Amniotic epithelial cell (primary cell): ENCODE data around the gene FKBP1A.
A peak's percentile ranks its signal among the peaks of the same experiment; 100 is the strongest.

Experiments
- DNase-seq: peaks from one replicate; pipeline ENCODE4 v3.0.0-alpha.2; 2010; ENCODE audit warnings: low read depth

Gene FKBP1A

DNA sequence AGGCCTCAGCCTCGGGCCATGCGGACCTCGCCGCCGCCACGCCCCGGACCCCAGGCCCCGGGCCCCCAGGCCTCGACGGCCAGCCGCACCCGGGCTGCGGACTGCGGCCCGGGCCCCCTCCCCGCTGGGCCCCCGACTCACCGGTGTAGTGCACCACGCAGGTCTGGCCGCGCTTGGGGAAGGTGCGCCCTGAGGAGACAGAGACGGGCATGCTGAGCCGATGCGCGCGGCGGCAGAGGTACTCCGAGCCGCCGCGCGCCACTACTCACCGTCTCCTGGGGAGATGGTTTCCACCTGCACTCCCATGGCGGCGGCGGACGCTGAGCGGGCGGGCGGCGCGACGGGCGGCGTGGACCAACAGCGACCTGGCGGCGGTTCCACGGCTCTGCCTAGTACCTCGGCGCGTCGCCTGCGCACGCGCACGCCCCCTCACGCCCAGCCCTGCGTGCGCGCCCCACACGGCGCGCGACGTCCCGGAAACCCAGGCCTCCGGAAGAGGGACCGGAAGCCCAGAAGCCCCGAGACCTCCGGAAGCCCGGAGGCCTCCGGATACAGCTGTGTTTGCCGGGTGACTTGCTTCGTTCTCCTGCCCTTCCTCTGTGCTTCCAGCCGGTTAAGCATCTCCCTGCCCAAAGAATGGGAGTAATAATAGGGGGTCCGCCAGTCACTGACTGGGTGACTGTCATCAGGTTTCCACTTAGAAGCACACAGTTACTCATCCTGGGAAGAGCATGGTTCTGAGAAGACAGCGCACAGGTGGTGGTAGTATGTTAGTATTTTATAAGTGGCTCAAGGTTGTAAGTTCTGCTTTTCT lies at the start of gene FKBP1A:
Gene FKBP1A, minus strand, starts transcription at position 362 of the 814 bp plus-strand sequence. Its CDS starts 56 bp downstream, at position 306.
- peak; percentile 89 for DNase-seq

GRCh38 chr20:1442304-1442703 lies 49.5 kb upstream of the FKBP1A start:
- DNase-seq = no peak

DNA sequence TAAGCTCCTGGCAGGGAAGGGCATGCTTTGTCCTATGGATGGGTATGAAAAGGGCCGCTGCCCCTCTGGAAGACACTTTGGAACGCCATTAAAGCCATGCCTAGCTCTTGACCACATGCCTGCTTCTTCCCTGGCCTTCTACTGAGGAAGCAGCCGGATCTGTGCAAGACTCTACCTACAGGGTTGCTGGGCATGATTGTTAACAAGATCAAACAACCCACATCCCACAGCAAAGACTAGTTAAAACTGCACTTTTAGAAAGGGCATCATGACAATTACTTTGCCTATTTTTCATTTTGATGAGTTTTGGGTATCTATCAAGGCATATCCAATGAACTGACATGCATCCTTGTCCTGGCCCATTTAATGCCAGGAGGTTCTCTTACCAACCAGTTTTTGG lies 48.3 kb upstream of the FKBP1A start:
- no peak for DNase-seq

GRCh38 chr20:1440024-1440423 lies 47.2 kb upstream of the FKBP1A start:
- DNase-seq = peak; percentile 18

DNA sequence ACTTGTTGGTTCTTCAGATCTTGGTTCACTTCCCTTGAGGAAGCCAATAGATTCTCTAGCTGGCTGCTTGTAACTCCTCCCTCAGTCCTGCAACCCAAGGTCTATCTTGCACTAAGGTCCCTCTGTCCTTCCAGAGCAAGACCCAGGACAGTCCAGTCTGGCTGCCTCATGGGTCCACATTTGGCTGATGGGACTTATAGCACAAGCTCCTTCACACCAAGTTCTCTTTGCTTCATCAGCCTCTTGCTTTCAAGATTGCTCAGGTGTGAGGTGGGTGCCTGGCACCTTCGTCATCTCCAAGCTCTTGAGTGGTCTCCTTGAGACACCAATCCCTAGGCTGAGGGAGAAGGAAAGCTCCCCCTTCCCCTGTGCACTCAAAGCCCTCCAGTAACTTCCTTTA lies 45.5 kb upstream of the FKBP1A start:
- DNase-seq = no peak

- DNase-seq = peak; percentile 78
Measured at GRCh38 chr20:1437235-1437904, 44.5 kb upstream of the FKBP1A start.

GRCh38 chr20:1436263-1436662 lies 43.4 kb upstream of the FKBP1A start:
- DNase-seq = no peak

GRCh38 chr20:1435337-1435699 lies 42.5 kb upstream of the FKBP1A start:
- DNase-seq = no peak

DNA sequence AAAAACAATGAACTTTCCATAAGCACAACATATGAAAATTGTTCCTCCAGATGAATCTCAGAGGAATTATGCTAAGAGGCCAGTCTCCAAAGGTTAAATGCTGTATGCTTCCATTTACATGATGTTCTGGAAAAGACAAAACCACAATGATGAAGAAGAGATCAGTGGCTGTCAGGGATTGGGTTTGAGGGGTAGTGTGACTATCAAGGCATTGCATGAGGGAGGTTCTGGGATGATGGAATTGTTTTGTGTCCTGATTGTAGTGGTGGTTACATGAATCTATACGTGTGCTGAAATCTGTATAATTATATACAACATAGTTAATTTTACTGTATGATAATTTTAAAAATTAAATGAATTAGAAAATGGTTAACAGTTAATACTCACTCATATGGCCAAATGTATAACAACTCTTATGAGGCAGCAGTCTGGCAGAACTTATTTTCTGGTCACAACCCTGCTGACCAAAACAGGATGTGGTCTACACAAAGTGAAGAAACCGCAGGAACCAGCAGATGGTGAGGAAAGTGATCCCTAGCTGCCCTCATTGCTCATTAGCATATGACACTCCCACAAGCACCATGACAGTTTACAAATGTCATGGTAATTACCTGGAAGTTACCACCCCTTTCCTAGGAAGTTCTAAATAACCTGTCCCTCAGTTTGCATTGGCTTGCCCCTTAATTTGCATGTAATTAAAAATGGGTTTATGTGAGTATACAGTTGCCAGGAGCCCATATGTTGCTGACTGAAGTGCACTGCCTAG lies 41.9 kb upstream of the FKBP1A start:
- peak; percentile 96 for DNase-seq

DNA sequence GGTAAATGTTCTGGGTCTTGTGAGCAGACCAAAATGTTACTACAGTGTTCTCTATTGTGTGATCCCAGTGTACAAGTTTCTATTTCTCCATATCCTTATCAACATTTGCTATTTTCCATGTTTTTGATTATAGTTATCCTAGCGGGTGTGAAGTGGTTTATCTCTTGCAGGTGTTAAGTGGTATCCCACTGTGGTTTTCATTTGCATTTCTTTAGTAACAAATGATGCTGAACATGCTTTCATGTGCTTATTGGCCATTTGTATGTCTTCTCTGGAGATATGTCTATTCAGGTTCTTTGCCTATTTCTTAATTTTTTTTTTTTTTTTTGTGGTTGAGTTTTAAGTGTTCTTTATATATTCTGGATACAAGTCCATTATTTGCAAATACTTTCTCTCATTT lies 38.3 kb upstream of the FKBP1A start:
- DNase-seq = no peak

GRCh38 chr20:1430004-1430451 lies 37.2 kb upstream of the FKBP1A start:
- DNase-seq = peak; percentile 98

DNA sequence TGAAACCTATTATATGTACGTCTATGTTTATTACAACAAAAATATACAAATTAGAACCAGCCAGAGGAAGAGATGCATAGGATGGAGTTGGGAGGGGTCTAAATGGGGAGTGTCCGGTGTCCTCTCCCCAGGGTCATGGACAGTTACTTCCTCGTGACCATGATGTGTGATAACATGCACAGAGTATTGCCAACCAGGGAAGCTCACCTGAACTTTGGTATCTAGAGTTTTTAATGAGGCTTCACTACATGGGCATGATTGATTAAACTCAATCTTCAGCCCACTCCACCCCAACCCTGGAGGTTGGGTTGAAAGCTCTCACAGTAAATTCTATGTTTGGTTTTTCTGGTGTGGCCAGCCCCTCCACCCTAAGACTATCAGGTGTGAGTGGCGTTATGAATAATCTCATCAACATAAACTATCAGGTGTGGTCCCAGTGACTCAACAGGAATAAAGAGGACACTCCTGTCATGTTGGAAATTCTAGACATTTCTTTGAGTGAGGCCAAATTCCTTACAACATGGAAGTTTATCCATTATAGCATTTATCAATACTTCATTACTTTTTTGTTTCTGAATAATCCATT lies 36.4 kb upstream of the FKBP1A start:
- no peak for DNase-seq

GRCh38 chr20:1427457-1428054 lies 34.7 kb upstream of the FKBP1A start:
- peak; percentile 59 for DNase-seq

DNA sequence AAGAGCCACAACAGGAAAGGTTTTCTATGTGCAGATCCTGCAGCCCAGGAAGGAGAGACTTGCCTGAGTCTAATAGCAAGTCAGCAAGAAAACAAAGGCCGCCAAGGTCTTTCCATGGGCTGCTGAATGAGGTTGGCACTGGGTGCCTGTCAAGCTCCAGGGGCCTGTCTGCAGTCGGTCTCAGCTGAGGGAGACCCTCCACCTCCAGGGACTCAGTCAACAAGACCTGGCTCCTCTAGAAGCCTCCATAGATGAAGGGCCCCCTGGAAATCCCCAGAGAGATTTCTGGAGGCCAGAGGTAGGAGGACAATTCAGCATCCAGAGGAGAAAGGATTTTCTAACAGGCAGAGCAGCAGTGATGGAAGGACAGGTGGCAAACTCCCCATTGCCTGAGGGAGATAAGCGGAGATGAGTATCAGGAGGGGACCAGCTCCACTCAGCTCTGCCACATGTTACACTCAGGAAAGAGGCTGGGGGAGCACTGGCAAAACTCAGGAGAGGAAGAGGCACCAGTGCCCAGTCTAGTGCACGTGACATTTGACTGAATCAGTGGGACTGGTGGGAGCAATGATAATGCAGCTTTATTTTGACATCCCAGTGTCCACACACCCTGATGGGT lies 33.5 kb upstream of the FKBP1A start:
- no peak for DNase-seq

GRCh38 chr20:1424336-1424735 lies 31.5 kb upstream of the FKBP1A start:
- DNase-seq = peak; percentile 32

GRCh38 chr20:1423625-1424106 lies 30.8 kb upstream of the FKBP1A start:
- DNase-seq = peak; percentile 92

DNA sequence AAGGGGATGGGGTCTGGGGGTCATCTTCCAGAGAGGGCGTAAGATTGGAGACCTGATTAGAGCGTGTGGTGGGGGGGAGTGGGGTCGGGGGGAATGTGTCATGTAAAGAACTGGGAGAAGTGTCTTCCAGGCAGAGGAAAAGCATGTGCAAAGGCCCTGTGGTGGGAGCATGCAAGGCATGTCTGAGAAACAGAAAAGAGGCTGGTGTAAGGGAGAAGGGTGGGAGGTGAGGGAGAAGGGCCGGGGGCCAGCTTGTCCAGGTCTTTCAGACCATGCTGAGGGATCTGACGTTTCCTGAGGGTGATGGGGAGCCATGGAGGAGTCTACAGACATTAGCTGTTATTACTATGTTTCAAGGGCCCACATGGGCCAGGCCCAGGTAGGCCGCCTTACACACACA lies 30.4 kb upstream of the FKBP1A start:
- DNase-seq = no peak

DNA sequence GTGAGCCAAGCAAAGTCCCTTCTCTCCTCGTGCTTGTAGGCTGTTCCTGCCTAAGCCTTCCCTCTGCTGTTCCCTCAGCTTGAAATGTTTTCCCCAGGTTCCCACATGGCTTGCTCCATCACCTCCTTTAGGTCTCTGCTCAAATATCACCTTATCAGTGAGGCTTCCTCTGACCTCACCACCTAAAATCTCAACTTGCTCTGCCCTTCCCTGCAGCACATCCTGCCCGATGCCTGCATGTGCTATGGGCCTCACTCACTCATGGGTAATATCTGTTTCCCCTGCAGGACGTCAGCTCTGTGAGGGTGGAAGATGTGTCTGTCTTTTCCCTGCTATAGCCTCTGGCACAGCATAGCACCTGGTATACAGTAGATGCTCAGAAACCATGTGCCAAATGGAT lies 29.9 kb upstream of the FKBP1A start:
- peak; percentile 38 for DNase-seq

- no peak for DNase-seq
Measured at GRCh38 chr20:1420066-1420465, 27.2 kb upstream of the FKBP1A start.

DNA sequence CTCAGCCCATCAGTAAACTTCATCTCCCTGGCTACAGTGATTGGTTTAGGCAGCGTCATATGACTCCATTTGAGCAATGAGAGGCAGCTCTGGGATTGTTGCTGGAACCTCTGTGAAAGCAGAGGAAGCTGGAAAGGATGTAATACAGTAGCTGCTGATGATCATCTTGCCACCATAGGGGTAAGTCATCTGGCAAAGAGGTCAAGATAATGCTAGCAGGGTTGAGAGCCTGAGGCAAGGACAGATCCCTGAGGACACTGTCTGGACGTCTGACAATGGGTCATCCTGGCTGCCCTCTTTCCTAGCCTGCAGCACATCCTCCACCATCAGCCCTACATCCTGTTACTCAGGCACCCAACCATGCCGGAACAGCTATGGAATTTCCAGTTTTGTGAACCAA lies 25.5 kb upstream of the FKBP1A start:
- no peak for DNase-seq

DNA sequence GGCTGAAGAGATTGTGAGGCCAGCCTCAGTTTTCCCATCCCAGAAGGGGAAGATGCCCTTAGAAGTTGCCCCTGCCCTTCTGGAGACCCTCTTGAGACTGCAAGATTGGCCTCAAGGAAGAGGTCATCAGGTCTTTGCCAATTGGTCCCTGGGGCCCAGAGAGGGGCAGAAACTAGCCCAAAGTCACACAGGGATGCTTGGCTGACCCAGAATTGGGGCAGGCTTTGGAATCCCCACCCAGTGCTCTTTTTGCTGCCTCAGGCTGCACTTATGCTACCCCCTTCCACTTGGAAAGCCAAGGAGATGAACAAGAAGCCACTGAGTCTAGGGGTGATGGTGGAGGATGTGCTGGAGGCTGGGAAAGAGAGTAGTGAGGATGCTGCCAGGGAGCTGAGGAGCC lies 24.9 kb upstream of the FKBP1A start:
- no peak for DNase-seq
